Activated CD4-positive, alpha-beta T cell treated with anti-CD3 and anti-CD28 coated beads for 1 hour (primary cell): ENCODE measurements around the gene IFNB1.

Experiments
- DNase-seq: peaks from one replicate; pipeline ENCODE4 v3.0.0-alpha.2; 2020

IFNB1 gene

DNA sequence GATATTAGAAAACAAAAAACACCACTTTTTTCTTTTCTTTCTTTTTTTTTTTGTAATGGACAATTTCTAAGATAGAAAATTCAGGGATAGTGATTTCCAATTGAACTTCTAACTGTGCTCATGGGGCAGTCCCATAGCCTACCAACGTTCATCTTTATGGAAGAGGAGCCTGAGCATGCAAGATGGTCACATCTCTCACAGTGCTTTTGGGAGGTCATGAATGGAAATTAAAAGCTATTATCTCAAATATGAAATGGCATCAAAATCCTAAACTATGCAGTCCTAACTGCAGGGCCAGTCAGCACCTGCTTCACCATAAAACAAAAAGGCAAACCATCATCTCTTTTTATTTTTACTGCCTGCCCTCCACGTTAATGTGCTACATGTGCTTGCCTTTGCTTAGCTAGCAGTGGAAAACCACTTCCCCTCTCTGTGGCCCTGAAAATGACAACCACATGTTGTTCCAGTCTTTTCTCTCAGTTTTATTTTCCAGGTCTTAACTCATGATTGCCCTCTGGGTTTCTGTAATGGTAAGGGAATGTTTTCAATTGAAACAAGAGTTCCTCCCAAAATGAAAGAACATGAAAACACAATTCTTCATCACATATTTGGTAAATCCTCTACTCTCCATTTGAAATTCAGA is 16.7 kb downstream of the IFNB1 start:
- no peak for DNase-seq

DNA sequence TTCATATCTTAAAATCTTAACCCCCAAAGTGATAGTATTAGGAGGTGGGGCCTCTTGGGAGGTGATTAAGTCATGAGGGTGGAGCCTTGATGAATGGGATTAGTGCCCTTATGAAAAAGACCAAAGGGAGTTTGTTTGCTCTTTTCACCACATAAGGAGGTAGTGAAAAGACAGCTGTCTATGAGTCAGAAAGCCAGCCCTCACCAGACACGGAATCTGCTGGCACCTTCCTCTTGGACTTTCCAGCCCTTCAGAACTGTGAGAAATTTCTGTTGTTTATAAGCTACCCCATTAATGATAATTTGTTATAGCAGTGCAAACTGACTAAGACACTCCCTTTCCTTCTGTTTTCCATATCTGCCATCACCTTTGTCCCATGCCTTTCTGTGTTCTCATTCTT is 20.8 kb downstream of the IFNB1 start:
- DNase-seq, result no peak

DNA sequence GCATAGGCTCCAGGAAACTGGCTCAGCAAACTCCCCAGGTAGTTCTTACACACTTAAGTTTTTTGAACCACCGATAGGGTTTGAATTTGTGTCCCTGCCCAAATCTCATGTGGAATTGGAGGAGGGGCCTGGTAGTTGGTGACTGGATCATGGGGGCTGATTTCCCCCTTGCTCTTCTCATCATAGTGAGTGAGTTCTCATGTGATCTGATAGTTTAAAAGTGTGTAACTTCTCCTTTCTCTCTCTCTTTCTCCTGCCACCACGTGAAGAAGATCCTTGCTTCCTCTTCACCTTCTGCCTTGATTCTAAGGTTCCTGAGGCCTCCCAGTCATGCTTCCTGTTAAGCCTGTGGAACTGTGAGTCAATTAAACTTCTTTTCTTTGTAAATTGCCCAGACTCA is 23.9 kb downstream of the IFNB1 start:
- no peak for DNase-seq

GRCh38 chr9:21047281-21047691 is 30.5 kb downstream of the IFNB1 start:
- no peak for DNase-seq

GRCh38 chr9:21043841-21044240 is 33.9 kb downstream of the IFNB1 start:
- no peak for DNase-seq

- DNase-seq, result no peak
Measured at GRCh38 chr9:21042466-21042865, 35.3 kb downstream of the IFNB1 start.

GRCh38 chr9:21039302-21039701 is 38.4 kb downstream of the IFNB1 start:
- no peak for DNase-seq

- DNase-seq, result no peak
Measured at GRCh38 chr9:21037278-21037677, 40.5 kb downstream of the IFNB1 start.

DNA sequence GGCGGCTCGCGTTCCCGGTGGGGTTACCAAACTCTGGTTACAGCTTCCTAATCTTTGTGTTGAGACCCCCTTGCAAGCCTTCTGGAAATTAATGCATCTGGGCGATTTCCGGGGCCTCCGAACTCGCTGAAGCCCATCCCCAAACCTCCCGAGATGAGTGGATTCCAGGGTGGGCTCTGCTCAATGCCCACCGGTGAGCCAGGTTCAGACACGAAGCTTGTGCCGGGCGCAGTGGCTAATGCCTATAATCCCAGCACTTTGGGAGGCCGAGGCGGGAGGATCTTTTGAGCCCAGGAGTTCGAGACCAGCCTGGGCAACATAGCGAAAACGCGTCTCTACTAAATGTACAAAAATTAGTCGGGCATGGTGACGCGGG is 45.9 kb downstream of the IFNB1 start:
- no peak for DNase-seq

GRCh38 chr9:21031091-21031807 is 46.5 kb downstream of the IFNB1 start, which contains the start of gene HACD4:
TSS of gene HACD4 (minus strand) at chr9:21031640. CDS start at chr9:21031590, 50 bp downstream.
- DNase-seq, result peak; percentile 48

DNA sequence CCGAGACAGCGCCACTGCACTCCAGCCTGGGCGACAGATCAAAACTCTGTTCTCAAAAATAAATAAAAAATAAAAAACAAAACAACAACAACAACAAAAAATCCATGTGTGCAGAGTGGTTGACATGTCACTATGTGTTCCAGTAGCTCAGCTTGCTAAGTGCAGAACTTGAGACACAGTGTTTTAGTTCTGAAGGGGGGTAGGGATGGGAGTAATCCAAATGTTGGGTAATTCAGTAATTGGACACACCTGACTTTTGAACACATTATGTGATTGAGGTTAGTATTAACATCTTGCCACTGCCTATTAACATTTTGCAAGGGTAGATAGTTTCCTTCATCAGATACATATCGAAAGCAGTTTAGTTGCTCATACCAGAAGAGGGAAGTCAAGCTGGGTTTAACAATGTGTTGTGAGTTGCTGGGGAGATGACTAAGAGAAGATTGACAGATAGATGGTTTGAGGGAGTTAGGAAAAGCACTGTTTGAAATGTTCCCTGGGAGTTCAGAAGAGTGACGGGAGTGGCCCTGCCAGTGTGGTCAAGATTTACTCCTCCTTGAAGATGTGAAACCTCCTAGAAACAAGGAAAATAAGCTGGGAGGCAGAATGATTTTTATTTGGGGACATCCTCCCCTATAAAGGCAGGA is 47.2 kb downstream of the IFNB1 start:
- no peak for DNase-seq

- DNase-seq, result no peak
Measured at GRCh38 chr9:21029661-21030060, 48.1 kb downstream of the IFNB1 start.

- no peak for DNase-seq
Measured at GRCh38 chr9:21028466-21028865, 49.3 kb downstream of the IFNB1 start.

GRCh38 chr9:21027295-21027694 is 50.4 kb downstream of the IFNB1 start:
- DNase-seq, result no peak
